Measurements from ENCODE around the gene TSKU. TPM values are rescaled to one million over a fixed set of nuclear protein-coding genes. Genes with fewer than 3 reads are reported as not detected.

The TSKU gene
- total RNA-seq, 2 donors from 2014 or later: 64.0 to 77.6 TPM

- peak; percentile 84 for DNase-seq (ENCODE audit: low spot score)
- intact Hi-C loops (cut with DNase I): no loop called here
Observed at GRCh38 chr11:76765863-76766350, 17.2 kb upstream of the TSKU start.

GRCh38 chr11:76766521-76766920 lies 16.6 kb upstream of the TSKU start:
- DNase-seq (ENCODE audit: low spot score): peak; percentile 60

GRCh38 chr11:76767659-76768058 lies 15.5 kb upstream of the TSKU start:
- no peak for DNase-seq (ENCODE audit: low spot score)
- intact Hi-C loops (cut with DNase I): no loop called here

More at GRCh38 chr11:76766521-76766920, 16.6 kb upstream of the TSKU start:
- intact Hi-C loops (cut with DNase I): no loop called here

GRCh38 chr11:76768088-76768908 lies 14.9 kb upstream of the TSKU start:
- intact Hi-C loops (cut with DNase I): no loop called here
- peak; percentile 86 for DNase-seq (ENCODE audit: low spot score)

GRCh38 chr11:76768909-76769560 lies 14.1 kb upstream of the TSKU start:
- no peak for DNase-seq (ENCODE audit: low spot score)
- intact Hi-C loops (cut with DNase I): no loop called here

GRCh38 chr11:76769645-76770586 lies 13.2 kb upstream of the TSKU start:
- intact Hi-C loops (cut with DNase I): no loop called here
- DNase-seq (ENCODE audit: low spot score): no peak

GRCh38 chr11:76770642-76771445 lies 12.3 kb upstream of the TSKU start:
- peak; percentile 91 for DNase-seq (ENCODE audit: low spot score)
- intact Hi-C loops (cut with DNase I): no loop called here

GRCh38 chr11:76771446-76772099 lies 11.6 kb upstream of the TSKU start:
- DNase-seq (ENCODE audit: low spot score): no peak
- intact Hi-C loops (cut with DNase I): no loop called here

- no peak for DNase-seq (ENCODE audit: low spot score)
- intact Hi-C loops (cut with DNase I): no loop called here
Observed at GRCh38 chr11:76772100-76772782, 10.9 kb upstream of the TSKU start.

- no peak for DNase-seq (ENCODE audit: low spot score)
- intact Hi-C loops (cut with DNase I): no loop called here
Observed at GRCh38 chr11:76772783-76773106, 10.4 kb upstream of the TSKU start.

- DNase-seq (ENCODE audit: low spot score): no peak
- intact Hi-C loops (cut with DNase I): no loop called here
Observed at GRCh38 chr11:76773921-76774361, 9.2 kb upstream of the TSKU start.

GRCh38 chr11:76776472-76776871 lies 6.7 kb upstream of the TSKU start:
- intact Hi-C loops (cut with DNase I): no loop called here
- no peak for DNase-seq (ENCODE audit: low spot score)

GRCh38 chr11:76777305-76777704 lies 5.9 kb upstream of the TSKU start:
- DNase-seq (ENCODE audit: low spot score): no peak
- intact Hi-C loops (cut with DNase I): no loop called here

GRCh38 chr11:76777876-76778275 lies 5.3 kb upstream of the TSKU start:
- no peak for DNase-seq (ENCODE audit: low spot score)
- intact Hi-C loops (cut with DNase I): no loop called here

GRCh38 chr11:76778874-76779273 lies 4.3 kb upstream of the TSKU start:
- intact Hi-C loops (cut with DNase I): no loop called here
- DNase-seq (ENCODE audit: low spot score): no peak

- intact Hi-C loops (cut with DNase I): no loop called here
- no peak for DNase-seq (ENCODE audit: low spot score)
Observed at GRCh38 chr11:76781046-76781801, 1.9 kb upstream of the TSKU start.
